Measurements from ENCODE around the gene MYO1E. TPM values are rescaled to one million over a fixed set of nuclear protein-coding genes. Genes with fewer than 3 reads are reported as not detected.
"Not testable (repeated sequence)": the region's sequence is repeated elsewhere in the genome, so short reads cannot be mapped to it uniquely, and the experiment has no call there.

The MYO1E gene
- total RNA-seq, 1 donor from 2014 or later: 190 TPM

DNA sequence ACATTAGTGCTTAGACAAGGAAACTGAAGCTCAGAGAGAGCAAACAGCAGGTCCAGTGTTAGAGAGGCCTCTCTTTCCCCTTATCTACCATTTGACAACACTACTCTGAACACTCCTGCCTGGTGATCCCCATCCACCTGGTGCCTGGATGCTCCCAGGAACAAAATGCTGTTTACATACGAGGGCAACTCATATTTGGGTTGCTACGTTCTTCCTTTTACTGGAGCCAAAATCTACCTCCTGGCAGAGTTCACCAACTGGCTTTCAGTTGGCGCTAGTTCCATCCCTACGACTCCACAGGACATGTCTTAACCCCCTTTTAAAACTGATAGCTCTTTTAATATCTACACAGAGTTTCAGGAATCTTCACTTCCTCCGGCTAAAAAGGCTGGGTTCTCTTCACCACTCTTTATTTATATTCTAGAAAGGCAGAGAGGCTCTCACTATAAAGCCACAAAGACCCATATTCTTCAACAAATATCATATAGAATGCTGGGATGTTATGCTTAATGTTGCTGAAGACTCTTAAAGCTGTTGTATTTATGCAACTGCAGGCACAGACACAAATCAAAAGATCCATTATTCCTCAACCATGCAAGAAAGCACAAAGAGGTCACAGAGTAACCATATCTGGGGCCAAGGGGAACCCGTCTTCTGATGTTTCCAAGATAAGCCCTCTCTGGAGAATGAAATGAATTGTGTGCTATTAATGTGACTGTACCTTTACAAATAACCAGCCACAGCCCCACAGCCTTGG lies 219.8 kb downstream of the MYO1E start:
- no peaks in the 10 kb centered on the region for H3K27me3 ChIP-seq (ENCODE audit: control insufficient read depth, insufficient read depth, low read length)
- H3K4me3 ChIP-seq (ENCODE audit: low read depth, low read length): no peak overlapping the region
- no peak for DNase-seq (ENCODE audit: low read depth)
- H3K36me3 ChIP-seq (ENCODE audit: control insufficient read depth, insufficient read depth, low read length): peaks cover 5% of the 10 kb centered on the region
- TF ChIP-seq, protein P1, sequence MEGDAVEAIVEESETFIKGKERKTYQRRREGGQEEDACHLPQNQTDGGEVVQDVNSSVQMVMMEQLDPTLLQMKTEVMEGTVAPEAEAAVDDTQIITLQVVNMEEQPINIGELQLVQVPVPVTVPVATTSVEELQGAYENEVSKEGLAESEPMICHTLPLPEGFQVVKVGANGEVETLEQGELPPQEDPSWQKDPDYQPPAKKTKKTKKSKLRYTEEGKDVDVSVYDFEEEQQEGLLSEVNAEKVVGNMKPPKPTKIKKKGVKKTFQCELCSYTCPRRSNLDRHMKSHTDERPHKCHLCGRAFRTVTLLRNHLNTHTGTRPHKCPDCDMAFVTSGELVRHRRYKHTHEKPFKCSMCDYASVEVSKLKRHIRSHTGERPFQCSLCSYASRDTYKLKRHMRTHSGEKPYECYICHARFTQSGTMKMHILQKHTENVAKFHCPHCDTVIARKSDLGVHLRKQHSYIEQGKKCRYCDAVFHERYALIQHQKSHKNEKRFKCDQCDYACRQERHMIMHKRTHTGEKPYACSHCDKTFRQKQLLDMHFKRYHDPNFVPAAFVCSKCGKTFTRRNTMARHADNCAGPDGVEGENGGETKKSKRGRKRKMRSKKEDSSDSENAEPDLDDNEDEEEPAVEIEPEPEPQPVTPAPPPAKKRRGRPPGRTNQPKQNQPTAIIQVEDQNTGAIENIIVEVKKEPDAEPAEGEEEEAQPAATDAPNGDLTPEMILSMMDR (IDR thresholded peaks at IDR 0.05; ENCODE audit: insufficient read depth, low read length, poor library complexity, severe bottlenecking): no peak

DNA sequence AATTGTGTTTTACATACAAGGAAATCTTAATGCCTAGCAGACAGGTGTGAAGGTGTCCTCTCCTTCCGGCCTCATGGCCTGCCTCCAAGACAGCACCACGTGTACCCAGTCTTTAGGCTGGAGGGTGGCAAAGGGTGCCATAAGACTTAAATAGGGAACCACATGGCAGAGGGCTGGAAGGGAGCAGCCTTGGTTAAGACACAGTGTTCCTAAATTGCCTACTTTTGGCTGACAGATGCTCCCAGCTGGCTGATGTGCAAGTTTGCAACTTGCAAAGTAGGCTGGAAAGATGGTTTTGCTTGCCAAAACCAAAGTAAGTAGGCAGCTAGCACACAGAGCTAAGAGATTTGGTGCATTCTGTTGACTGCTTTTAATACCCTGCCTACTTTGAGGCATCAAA lies 222.5 kb downstream of the MYO1E start:
- H3K27me3 ChIP-seq (ENCODE audit: control insufficient read depth, insufficient read depth, low read length): no peaks in the 10 kb centered on the region
- H3K36me3 ChIP-seq (ENCODE audit: control insufficient read depth, insufficient read depth, low read length): peaks cover 4% of the 10 kb centered on the region
- TF ChIP-seq, protein P1 (IDR thresholded peaks at IDR 0.05; ENCODE audit: insufficient read depth, low read length, poor library complexity, severe bottlenecking): no peak
- DNase-seq (ENCODE audit: low read depth): no peak
- no peak overlapping the region for H3K4me3 ChIP-seq (ENCODE audit: low read depth, low read length)

DNA sequence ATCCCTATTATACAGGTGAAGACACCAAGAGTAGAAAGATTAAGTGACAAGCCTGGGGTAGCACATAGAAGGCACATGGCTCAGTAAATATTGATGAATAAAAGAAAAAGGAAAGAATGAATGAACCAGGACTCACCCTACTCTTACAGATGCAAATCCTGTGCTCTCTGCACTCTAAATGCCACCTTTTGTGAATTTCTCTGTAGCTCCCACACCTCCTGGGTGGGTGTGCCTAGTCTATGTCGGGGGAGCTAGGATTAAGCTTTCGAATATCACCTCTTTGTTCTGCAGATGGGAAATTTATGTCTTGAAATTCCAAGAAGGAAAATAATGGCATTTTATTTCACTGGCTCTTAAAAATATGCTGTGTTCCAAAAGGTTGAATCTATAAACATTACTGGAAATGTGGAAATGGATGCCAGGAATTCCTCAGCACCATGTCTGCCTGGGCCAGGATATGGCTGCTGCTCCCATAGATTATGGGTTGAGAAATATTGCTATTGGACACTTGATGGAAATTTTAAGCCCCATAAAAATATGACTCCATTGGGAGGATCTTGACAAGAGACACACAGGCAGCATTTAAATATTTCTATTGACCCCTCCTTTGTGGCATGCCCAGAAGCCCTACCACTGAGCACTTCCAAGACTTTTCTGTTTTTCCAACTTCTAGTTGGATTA lies 224.4 kb downstream of the MYO1E start:
- H3K36me3 ChIP-seq (ENCODE audit: control insufficient read depth, insufficient read depth, low read length): peaks cover 2% of the 10 kb centered on the region
- H3K27me3 ChIP-seq (ENCODE audit: control insufficient read depth, insufficient read depth, low read length): no peaks in the 10 kb centered on the region
- TF ChIP-seq, protein P1 (IDR thresholded peaks at IDR 0.05; ENCODE audit: insufficient read depth, low read length, poor library complexity, severe bottlenecking): no peak
- DNase-seq (ENCODE audit: low read depth): no peak
- H3K4me3 ChIP-seq (ENCODE audit: low read depth, low read length): no peak overlapping the region

DNA sequence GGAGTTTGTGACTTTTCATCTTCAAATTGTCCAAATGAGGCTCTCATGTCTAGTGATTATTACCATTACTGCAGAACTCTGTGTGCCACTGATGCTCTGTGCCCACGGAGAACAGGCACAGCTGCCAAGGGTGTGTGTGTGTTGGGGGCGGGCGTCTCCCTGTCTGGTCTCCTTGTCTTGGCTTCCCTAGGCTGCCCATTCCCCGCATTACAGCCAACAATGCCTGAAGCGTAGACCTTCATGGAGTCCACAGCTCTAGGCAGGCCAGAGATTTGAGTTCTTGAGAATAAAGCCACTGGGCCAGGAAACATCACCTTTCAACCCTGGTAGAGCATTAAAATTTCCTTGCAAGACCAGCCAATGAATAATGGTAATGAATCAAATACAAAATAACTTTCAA lies 225.0 kb downstream of the MYO1E start:
- Histone ChIP-seq H3K4me3 (ENCODE audit: low read depth, low read length) (no peak overlapping the region), H3K36me3 (ENCODE audit: control insufficient read depth, insufficient read depth, low read length) (peaks cover 2% of the 10 kb centered on the region), H3K27me3 (ENCODE audit: control insufficient read depth, insufficient read depth, low read length) (no peaks in the 10 kb centered on the region)
- no peak for DNase-seq (ENCODE audit: low read depth)
- TF ChIP-seq, protein P1 (IDR thresholded peaks at IDR 0.05; ENCODE audit: insufficient read depth, low read length, poor library complexity, severe bottlenecking): no peak

DNA sequence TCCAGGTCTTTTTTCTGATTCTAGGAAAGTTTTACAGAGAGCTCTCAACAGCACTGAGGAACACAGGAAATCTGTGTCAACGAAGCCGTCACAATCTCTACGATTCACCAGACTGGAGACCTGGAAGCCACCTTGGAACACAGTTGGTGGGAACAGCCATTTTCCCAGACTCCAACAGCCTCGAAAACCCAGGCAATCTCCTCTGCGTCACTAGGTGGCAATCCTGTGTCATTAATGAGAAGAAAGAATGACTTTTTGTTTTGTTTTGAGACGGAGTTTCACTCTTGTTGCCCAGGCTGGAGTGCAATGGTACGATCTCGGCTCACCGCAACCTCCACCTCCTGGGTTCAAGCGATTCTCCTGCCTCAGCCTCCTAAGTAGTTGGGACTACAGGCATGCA lies 228.1 kb downstream of the MYO1E start:
- H3K4me3 ChIP-seq (ENCODE audit: low read depth, low read length); H3K36me3 ChIP-seq (ENCODE audit: control insufficient read depth, insufficient read depth, low read length); H3K27me3 ChIP-seq (ENCODE audit: control insufficient read depth, insufficient read depth, low read length); DNase-seq (ENCODE audit: low read depth): not testable (repeated sequence)

DNA sequence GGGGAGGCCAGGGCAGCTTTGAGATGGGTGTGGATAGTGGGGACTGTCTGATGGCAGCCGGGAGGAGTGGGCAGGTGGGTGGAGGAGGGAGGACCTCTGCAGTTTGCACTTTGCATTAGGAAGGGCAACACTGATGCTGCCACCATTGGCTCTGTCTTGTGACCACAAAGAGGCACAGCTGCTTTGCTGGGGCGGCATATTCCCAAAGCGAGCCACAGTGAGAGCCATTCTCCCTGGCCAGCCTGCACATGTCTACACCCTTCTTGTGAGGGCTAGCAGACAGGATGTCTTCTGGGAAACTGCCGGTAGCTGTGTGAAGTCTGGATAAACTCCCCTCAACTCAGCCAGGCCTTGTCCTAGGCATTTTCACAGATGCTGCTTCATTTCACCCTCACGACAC lies 229.4 kb downstream of the MYO1E start:
- no peaks in the 10 kb centered on the region for H3K27me3 ChIP-seq (ENCODE audit: control insufficient read depth, insufficient read depth, low read length)
- DNase-seq (ENCODE audit: low read depth): no peak
- H3K36me3 ChIP-seq (ENCODE audit: control insufficient read depth, insufficient read depth, low read length): no peaks in the 10 kb centered on the region
- TF ChIP-seq, protein P1 (IDR thresholded peaks at IDR 0.05; ENCODE audit: insufficient read depth, low read length, poor library complexity, severe bottlenecking): no peak
- H3K4me3 ChIP-seq (ENCODE audit: low read depth, low read length): no peak overlapping the region
